ENCODE measurements around the gene GPX2.
"Not testable (repeated sequence)": the region's sequence is repeated elsewhere in the genome, so short reads cannot be mapped to it uniquely, and the experiment has no call there.

GPX2 gene

GRCh38 chr14:64914237-64915028 is 28.1 kb downstream of the GPX2 start, which contains the start of gene CHURC1:
Gene CHURC1 (plus strand): TSS chr14:64914455. CDS start chr14:64914496, 41 bp downstream.
- Mint-ChIP-seq H3K27ac (peak within 1 kb of the TSS; percentile 97), H3K9me3 (no peaks in the 10 kb centered on the region), H3K4me1 (peaks cover 49% of the 10 kb centered on the region)

GRCh38 chr14:64913477-64913876 is 29.1 kb downstream of the GPX2 start:
- H3K27me3 Mint-ChIP-seq, H3K9me3 Mint-ChIP-seq: not testable (repeated sequence)
- H3K36me3 Mint-ChIP-seq = peaks cover 11% of the 10 kb centered on the region
- peak overlapping the region; percentile 97 for H3K27ac Mint-ChIP-seq
- H3K4me1 Mint-ChIP-seq = peaks cover 42% of the 10 kb centered on the region
- peak overlapping the region; percentile 85 for H3K4me3 Mint-ChIP-seq

More at GRCh38 chr14:64914237-64915028, 28.1 kb downstream of the GPX2 start, which contains the start of gene CHURC1:
- H3K36me3 Mint-ChIP-seq = peaks cover 13% of the 10 kb centered on the region
- no peaks in the 10 kb centered on the region for H3K27me3 Mint-ChIP-seq
- peak within 1 kb of the TSS; percentile 85 for H3K4me3 Mint-ChIP-seq

- peaks cover 1% of the 10 kb centered on the region for H3K27me3 Mint-ChIP-seq
- no peaks in the 10 kb centered on the region for H3K9me3 Mint-ChIP-seq
- no peak overlapping the region for H3K27ac Mint-ChIP-seq
- peaks cover 31% of the 10 kb centered on the region for H3K4me1 Mint-ChIP-seq
- no peak overlapping the region for H3K4me3 Mint-ChIP-seq
- H3K36me3 Mint-ChIP-seq = peaks cover 5% of the 10 kb centered on the region
Measured at GRCh38 chr14:64912261-64912660, 30.3 kb downstream of the GPX2 start.

DNA sequence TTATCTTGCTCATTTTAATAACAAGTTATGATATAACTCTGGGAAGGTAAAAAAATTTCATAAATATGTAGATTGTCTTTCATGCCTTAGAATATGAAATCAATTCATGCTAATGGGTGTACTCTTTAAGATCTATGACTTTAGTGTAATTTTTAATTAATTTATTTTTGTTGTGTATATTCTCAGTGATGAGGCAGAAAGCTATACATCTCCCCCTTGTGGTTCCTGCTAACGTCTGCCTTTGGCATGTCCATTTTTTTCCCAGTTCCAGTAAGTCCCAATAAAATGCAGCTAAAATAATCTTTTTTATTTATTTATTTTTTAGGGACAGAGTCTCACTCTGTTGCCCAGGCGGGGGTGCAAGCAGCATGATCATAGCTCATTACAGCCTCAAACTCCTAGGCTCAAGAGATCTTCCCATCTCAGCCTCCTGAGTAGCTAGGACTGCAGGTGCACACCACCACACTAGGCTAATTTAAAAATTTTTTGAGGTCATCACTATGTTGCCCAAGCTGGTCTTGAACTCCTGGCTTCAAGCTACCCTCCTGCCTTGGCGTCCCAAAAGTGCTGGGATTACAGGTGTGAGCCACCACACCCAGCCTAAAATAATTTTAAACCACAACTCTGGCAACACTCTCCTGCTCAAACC is 31.6 kb downstream of the GPX2 start:
- Mint-ChIP-seq H3K27ac (no peak overlapping the region), H3K4me3 (no peak overlapping the region), H3K9me3 (no peaks in the 10 kb centered on the region), H3K27me3 (peaks cover 2% of the 10 kb centered on the region), H3K36me3 (peaks cover 3% of the 10 kb centered on the region), H3K4me1 (peaks cover 20% of the 10 kb centered on the region)

GRCh38 chr14:64906022-64906421 is 36.5 kb downstream of the GPX2 start:
- H3K4me3 Mint-ChIP-seq = no peak overlapping the region
- peaks cover 4% of the 10 kb centered on the region for H3K4me1 Mint-ChIP-seq
- H3K9me3 Mint-ChIP-seq = no peaks in the 10 kb centered on the region
- peaks cover 4% of the 10 kb centered on the region for H3K27me3 Mint-ChIP-seq
- no peak overlapping the region for H3K27ac Mint-ChIP-seq
- H3K36me3 Mint-ChIP-seq = no peaks in the 10 kb centered on the region

DNA sequence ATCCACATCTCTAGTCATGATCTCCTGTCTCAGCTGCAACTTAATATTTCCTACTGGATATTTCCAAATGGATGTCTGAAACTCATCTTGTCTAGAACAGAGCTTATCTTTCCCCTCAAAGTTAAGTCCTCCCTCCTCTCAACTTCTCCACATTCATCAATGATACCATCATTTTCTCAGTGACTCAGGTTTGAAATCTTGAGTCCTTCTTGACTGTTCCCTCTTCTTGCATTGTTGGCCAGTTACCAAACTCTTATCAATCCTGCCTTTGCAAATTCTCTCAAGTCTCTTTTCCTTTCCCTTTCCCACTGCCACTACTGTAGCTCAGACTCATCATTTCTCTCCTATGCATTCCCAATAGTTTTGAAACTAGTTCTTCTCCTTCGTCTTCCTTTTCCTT is 42.6 kb downstream of the GPX2 start:
- H3K27me3 Mint-ChIP-seq = no peaks in the 10 kb centered on the region
- H3K9me3 Mint-ChIP-seq = no peaks in the 10 kb centered on the region
- H3K4me1 Mint-ChIP-seq = no peaks in the 10 kb centered on the region
- H3K36me3 Mint-ChIP-seq = no peaks in the 10 kb centered on the region
- no peak overlapping the region for H3K27ac Mint-ChIP-seq
- no peak overlapping the region for H3K4me3 Mint-ChIP-seq

GRCh38 chr14:64891839-64892375 is 50.6 kb downstream of the GPX2 start:
- H3K4me1 Mint-ChIP-seq = no peaks in the 10 kb centered on the region
- no peak overlapping the region for H3K4me3 Mint-ChIP-seq
- no peak overlapping the region for H3K27ac Mint-ChIP-seq
- H3K36me3 Mint-ChIP-seq = no peaks in the 10 kb centered on the region
- peaks cover 1% of the 10 kb centered on the region for H3K27me3 Mint-ChIP-seq
- H3K9me3 Mint-ChIP-seq = no peaks in the 10 kb centered on the region

DNA sequence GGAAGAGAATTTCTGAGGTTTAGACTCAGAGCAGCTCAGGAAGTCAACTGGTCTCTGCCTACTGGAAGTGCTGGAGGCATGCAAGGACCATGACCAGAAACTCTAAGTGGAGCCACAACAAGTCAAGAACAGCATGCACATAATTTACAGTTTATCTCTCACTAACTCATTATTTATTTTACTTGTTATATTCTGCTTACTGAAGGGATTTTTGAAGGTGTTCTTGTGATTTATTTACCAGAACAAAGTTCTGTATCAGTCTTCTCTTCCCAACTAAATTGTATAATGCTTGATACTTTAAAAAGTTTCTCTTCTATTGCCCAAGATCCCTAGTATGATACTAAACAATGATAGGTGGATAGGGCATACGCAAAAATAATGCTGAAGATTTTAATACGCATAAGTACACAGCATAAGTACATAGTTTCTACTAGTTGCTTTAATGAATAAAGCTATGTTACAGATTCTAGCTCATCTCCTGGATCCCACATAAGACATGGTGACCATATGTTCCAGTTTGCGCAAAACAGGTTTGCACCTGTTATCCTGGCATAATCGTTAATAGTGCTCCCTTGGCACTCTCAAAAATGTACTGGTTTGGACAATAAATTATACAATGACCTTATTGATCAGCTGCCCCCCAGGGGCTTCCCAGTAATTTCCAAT is 51.2 kb downstream of the GPX2 start:
- Mint-ChIP-seq H3K9me3 (no peaks in the 10 kb centered on the region), H3K36me3 (no peaks in the 10 kb centered on the region), H3K4me3 (no peak overlapping the region), H3K27me3 (peaks cover 1% of the 10 kb centered on the region), H3K27ac (no peak overlapping the region), H3K4me1 (no peaks in the 10 kb centered on the region)

DNA sequence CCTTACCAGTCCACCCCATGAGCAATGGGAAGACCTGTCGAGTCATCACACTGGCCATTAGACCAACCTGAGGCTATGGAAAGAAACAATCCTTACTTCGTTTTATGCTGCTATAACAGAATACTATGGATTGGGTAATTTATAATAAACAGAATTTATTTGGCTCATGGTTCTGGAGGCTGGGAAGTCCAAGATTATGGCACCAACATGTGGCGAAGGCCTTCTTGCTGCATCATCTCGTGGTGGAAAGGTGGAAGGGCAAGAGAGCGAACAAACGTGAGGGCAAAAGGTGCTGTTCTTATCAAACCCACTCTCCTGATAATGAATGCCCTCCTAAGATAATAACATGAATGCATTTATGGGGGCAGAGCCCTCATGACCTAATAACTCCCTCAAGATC is 53.2 kb downstream of the GPX2 start:
- Mint-ChIP-seq H3K9me3 (no peaks in the 10 kb centered on the region), H3K27me3 (peaks cover 1% of the 10 kb centered on the region), H3K27ac (no peak overlapping the region), H3K36me3 (no peaks in the 10 kb centered on the region), H3K4me3 (no peak overlapping the region), H3K4me1 (no peaks in the 10 kb centered on the region)

Measured in activated naive CD4-positive, alpha-beta T cell treated with anti-CD3 and anti-CD28 coated beads, Interleukin-2, amount 50 U/mL, for 24 hours (primary cell).